GM18951 (cell line): Measurements from ENCODE around the gene RAB21.

Experiments
- POLR2A ChIP-seq: IDR thresholded peaks from 4 replicates; pipeline ENCODE4 v1.6.1; 2011; ENCODE audit warnings: mild to moderate bottlenecking; ENCODE audit not compliant: insufficient read length, insufficient read depth; ENCODE audit errors: extremely low read depth
- in situ Hi-C: fragments of 300-500 bp; cut with MboI; formaldehyde crosslinking; loops from one replicate; pipeline ENCODE4 v1.12.0; 2022; ENCODE audit warnings: low sequenced_read_pairs, mixed read lengths, inconsistent platforms; ENCODE audit not compliant: unreplicated experiment

The RAB21 gene

GRCh38 chr12:71754461-71755145, at the start of gene RAB21:
Gene RAB21 (plus strand): TSS chr12:71754863. CDS start chr12:71755130, 267 bp downstream.
- in situ Hi-C loops, result loop anchor here (5.0 kb wide), 1 partner anchor 117 kb away; no protein-coding TSS in a partner anchor
- peak; percentile 80 for TF ChIP-seq POLR2A

GRCh38 chr12:71704920-71705319, 49.7 kb upstream of the RAB21 start:
- no peak for TF ChIP-seq POLR2A
- in situ Hi-C loops, result no loop called here

GRCh38 chr12:71708658-71709057, 46.0 kb upstream of the RAB21 start:
- TF ChIP-seq POLR2A, result no peak
- in situ Hi-C loops, result no loop called here

DNA sequence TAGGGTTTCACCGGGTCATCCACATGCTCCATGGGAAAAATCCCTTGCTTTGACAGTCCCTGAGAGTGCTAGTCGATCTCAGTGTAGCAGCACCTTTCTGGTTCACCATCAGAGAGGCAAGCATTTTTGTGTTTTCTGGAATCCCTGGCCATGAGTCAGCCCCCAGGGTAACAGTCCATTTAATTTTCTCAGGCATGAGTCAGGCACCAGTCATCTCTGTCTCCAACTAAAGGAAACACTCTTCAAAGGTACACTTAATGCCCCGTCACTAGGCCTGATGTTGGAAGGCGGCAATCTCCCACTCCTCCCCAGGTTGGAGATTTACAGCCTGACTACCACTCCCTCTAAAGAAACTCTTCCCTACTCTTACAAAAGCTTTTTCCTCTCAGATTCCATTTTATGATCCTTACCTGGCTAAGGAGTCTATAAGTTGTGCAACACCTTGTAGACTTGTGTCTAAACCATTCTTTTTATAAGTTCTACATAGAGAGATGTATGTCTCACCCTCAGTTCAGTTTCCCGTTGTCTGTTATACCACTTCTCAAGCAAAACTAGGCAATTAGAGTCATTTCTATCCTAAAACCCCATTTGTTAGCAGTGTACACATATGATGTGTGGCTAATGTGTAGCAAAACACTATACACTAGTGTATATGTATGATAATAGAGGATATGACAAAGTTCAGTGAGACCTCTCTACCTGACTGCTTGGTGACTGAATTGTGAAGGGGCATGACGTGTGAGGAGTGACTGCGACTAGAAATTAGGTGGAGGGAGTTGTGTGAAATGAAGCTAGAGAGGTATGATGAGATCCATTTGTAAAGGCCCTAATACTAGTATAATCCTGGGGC, 44.2 kb upstream of the RAB21 start:
- TF ChIP-seq POLR2A, result no peak
- in situ Hi-C loops, result no loop called here

GRCh38 chr12:71718611-71719010, 36.1 kb upstream of the RAB21 start:
- no peak for TF ChIP-seq POLR2A
- in situ Hi-C loops, result no loop called here

DNA sequence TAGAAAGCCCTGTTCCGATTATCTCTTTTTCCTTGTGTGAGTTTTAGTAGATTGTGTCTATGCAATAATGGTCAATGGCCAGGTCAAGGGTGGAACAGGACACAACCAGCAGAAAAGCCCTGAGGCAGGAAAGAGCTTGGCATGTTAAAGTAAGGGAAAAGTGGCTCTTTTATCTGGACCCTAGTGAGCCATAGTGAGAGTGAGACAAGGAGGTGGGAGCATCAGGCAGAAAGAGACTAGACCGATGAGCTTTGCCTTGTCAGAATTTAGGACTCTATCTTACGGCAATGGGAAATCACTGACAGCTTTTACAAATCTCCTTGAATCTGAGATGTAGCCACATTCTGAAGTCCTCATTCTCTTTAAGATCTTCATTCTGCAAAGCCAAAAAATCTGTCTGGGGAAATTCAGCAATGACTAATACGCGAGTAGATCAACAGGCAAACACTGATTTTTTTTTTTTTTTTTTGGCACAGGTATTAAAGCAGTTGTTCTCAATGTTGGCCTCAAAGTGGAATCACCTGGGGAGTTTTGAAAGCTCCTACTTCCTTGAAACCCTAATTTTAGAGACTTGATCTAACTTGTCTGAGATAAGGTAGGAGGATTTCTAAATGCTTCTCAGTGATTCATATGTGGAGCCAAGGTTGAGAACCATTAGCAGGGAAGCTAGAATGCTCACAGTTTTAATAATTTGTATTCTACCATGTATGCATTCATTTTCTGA, 34.9 kb upstream of the RAB21 start:
- TF ChIP-seq POLR2A, result no peak

DNA sequence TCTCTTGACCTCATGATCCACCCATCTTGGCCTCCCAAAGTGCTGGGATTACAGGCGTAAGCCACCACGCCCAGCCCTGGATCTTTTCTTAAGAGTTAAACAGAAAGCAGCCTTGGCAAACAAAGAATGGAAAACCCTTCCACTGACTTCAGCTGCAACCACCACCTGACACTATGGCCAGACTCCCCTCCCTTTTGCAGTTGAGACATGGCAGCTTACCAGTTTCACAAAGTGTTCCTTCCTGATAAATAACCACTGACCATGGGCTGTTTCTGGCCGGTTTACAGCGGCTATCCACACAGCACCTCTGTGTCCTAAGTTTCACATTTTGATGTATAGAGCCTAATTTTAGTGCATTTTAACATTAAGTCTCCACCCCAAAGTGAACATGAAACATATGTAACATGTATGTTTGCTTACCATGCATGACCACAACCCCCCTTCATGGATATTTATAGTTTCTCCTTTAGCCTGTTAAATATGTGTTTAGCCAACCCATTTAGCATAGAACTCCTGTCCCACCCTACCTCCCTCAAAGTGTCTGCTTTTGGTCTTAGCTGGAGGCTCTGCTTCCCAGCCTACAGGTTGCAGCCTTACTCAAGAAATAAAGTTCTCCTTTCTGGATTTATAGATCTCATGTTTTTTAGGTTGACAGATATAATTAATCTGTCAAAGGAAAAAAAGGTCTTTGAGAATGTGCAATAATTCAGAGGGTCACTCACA, 32.7 kb upstream of the RAB21 start:
- TF ChIP-seq POLR2A, result no peak
- in situ Hi-C loops, result no loop called here

More for the DNA sequence above, 34.9 kb upstream of the RAB21 start:
- in situ Hi-C loops, result no loop called here

DNA sequence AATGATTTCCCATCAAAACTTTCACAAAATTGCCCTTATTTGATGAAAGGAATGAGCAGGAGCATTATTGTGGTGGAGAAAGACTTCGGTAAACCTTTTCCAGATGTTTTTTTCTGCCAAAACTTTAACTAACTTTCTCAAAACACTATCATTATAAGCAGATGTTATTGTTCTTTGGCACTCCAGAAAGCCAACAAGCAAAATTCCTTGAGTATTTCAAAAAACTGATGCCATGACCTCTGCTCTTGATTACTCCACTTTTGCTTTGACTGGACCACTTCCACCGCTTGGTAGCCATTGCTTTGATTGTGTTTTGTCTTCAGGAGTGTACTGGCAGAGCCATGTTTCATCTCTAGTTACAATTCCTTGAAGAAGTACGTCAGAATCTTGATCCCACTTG, 29.7 kb upstream of the RAB21 start:
- in situ Hi-C loops, result loop anchor here (25.0 kb wide), 1 partner anchor 313 kb away; no protein-coding TSS in a partner anchor
- TF ChIP-seq POLR2A, result no peak

DNA sequence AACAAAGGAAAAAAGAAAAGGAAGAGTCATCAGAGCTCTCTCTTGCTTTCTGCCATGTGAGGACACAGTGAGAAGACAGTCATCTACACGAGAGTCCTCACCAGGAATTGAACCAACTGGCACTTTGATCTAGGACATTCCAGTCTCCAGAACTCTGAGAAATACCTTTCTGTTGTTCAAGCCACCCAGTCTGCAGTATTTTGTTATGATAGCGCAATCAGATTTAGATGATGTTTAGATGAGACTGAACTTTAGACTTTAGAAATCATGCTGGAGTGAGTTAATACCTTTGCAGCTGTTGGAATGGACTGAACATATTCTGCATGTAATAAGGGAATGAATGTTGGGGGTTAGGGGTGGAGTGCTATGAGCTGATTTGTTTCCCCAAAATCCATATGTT, 28.1 kb upstream of the RAB21 start:
- TF ChIP-seq POLR2A, result no peak
- in situ Hi-C loops, result loop anchor here (25.0 kb wide), 1 partner anchor 314 kb away; no protein-coding TSS in a partner anchor

DNA sequence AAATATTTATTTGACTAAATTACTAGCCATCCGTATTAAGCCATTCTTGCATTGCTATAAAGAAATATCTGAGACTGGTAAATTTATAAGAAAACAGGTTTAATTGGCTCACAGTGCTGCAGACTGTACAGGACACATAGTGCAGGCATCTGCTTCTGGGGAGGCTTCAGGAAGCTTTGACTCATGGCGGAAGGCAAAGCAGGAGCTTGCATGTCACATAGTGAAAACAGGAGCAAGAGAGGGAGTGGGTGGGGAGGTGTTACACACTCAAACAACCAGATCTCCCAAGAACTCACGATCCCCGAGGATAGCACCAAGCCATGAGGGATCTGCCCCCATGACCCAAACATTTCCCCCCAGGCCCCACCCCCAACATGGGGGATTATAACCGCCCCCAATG, 26.7 kb upstream of the RAB21 start:
- no peak for TF ChIP-seq POLR2A
- in situ Hi-C loops, result loop anchor here (25.0 kb wide), 1 partner anchor 316 kb away; no protein-coding TSS in a partner anchor

DNA sequence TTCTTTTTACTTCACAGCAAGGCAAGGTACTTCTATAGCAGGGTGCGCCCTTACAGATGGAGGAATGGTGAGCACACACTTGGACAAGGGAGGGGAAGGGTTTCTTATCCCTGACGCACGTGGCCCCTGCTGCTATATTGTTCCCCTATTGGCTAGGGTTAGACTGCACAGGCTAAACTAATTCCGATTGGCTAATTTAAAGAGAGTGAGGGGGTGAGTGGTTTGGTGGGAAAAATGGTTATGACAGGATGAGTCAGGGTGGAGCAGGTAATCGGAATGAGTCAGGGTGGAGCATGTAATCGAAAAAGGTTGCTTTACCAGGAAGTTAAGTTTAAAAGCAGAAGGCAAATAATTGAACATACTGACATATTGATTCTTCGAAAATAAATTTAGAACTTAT, 23.7 kb upstream of the RAB21 start:
- no peak for TF ChIP-seq POLR2A
- in situ Hi-C loops, result loop anchor here (25.0 kb wide), 1 partner anchor 319 kb away; no protein-coding TSS in a partner anchor
